Esophagus squamous epithelium (tissue), 5 donors: ENCODE data around the gene TMEM168. TPM values are rescaled to one million over a fixed set of nuclear protein-coding genes. Genes with fewer than 3 reads are reported as not detected.

ENCODE experiments used
- DNase-seq: peaks from one replicate; lab custom pipeline; 2025; lab: John Stamatoyannopoulos, UW
- H3K27ac ChIP-seq, 4 donors: fragments of 200-600 bp; sonication (generic); one replicate each; pipeline ENCODE4 v1.5.1; 2016 to 2019; ENCODE audit warnings: mild to moderate bottlenecking in 1 of 4
- H3K27me3 ChIP-seq, 4 donors: fragments of 200-600 bp; sonication (generic); 1 replicate in 3 of 4; 2 replicates in 1 of 4; pipeline versions ENCODE4 v1.5.1 to v1.6.0; 2017 to 2021; ENCODE audit warnings: antibody characterized with exemption in 1 of 4
- H3K36me3 ChIP-seq, 3 donors: fragments of 200-600 bp; sonication (generic); one replicate each; pipeline ENCODE4 v1.5.1; 2016 to 2019
- H3K4me1 ChIP-seq, 3 donors: fragments of 200-600 bp; sonication (generic); one replicate each; pipeline ENCODE4 v1.5.1; 2017 to 2019
- H3K4me3 ChIP-seq, 4 donors: fragments of 200-600 bp; sonication (generic); 1 replicate in 3 of 4; 2 replicates in 1 of 4; pipeline ENCODE4 v1.5.1; 2016 to 2019; ENCODE audit warnings: mild to moderate bottlenecking in 2 of 4, moderate library complexity in 1 of 4
- H3K9me3 ChIP-seq, 3 donors: fragments of 200-600 bp; sonication (generic); one replicate each; pipeline ENCODE4 v1.5.1; 2016 to 2019
- CTCF ChIP-seq, 6 experiments: fragments of 450-650 bp in 4 of 6; fragments of 200-600 bp in 2 of 6; sonication (generic) in 2 of 6; IDR thresholded peaks; one replicate each; pipeline ENCODE4 v1.5.1; 2016 to 2019; ENCODE audit warnings: antibody characterized with exemption in 6 of 6, mild to moderate bottlenecking in 4 of 6, moderate library complexity in 4 of 6
- POLR2A ChIP-seq, 4 donors: fragments of 450-650 bp; IDR thresholded peaks; one replicate each; pipeline ENCODE4 v1.6.1; 2017; ENCODE audit warnings: antibody characterized with exemption in 4 of 4, mild to moderate bottlenecking in 4 of 4, moderate library complexity in 3 of 4
- WGBS, 2 donors: methylation state at CpG; one replicate each; pipeline ENCODE4 v1.1.5; 2018; 5-methylcytosine and 5-hydroxymethylcytosine counted together
- intact Hi-C: fragments of 100-400 bp; cut with DNase I; formaldehyde crosslinking; loops from one replicate; pipeline ENCODE4 v1.15.0; 2022
- total RNA-seq, 4 donors: library from RNA; depleted of rRNA; stranded (reverse); fragments of >200 nt; gene quantifications; one replicate each; pipeline ENCODE4 v1.1.0, GENCODE V29; 2016
- donor health status: DM: yes; HTN: yes; CAD: no.

TMEM168 gene
- total RNA-seq, 4 donors from 2014 or later, result 16.5 to 32.6 (median 21.6) TPM

- TF ChIP-seq POLR2A (IDR thresholded peaks at IDR 0.05) (no peak), CTCF (IDR thresholded peaks at IDR 0.05) (no peak)
- peaks cover 0 to 30% (median 0%) of the 10 kb centered on the region in 3 donors for H3K36me3 ChIP-seq
- H3K9me3 ChIP-seq, result no peaks in the 10 kb centered on the region
- no peaks in the 10 kb centered on the region for H3K27me3 ChIP-seq
- no peak overlapping the region for H3K4me3 ChIP-seq
- intact Hi-C loops, result no loop called here
- DNase-seq, result no peak
- no peak overlapping the region for H3K27ac ChIP-seq
- no peaks in the 10 kb centered on the region for H3K4me1 ChIP-seq
These were observed 31.2 kb upstream of the TMEM168 start for GRCh38 chr7:112821345-112821744.

- no peak overlapping the region for H3K27ac ChIP-seq
- no peak for TF ChIP-seq POLR2A (IDR thresholded peaks at IDR 0.05)
- TF ChIP-seq CTCF (IDR thresholded peaks at IDR 0.05), result no peak
- DNase-seq, result no peak
- H3K27me3 ChIP-seq, result no peaks in the 10 kb centered on the region
- no peaks in the 10 kb centered on the region for H3K9me3 ChIP-seq
- H3K4me3 ChIP-seq, result no peak overlapping the region
- H3K36me3 ChIP-seq, result peaks cover 0 to 23% (median 0%) of the 10 kb centered on the region in 3 donors
- no peaks in the 10 kb centered on the region for H3K4me1 ChIP-seq
- WGBS, 2 donors, result 84 to 93% methylated on average over 3 of the region's 3 CpGs
- intact Hi-C loops, result no loop called here
These were observed 29.3 kb upstream of the TMEM168 start for GRCh38 chr7:112819536-112819935.

- H3K27me3 ChIP-seq, result no peaks in the 10 kb centered on the region
- no peaks in the 10 kb centered on the region for H3K9me3 ChIP-seq
- intact Hi-C loops, result no loop called here
- DNase-seq, result no peak
- TF ChIP-seq CTCF (IDR thresholded peaks at IDR 0.05), result no peak
- TF ChIP-seq POLR2A (IDR thresholded peaks at IDR 0.05), result no peak
- H3K4me3 ChIP-seq, result no peak overlapping the region
- H3K36me3 ChIP-seq, result no peaks in the 10 kb centered on the region
- H3K4me1 ChIP-seq, result no peaks in the 10 kb centered on the region
- H3K27ac ChIP-seq, result no peak overlapping the region
- 68 to 84% methylated on average over 4 of the region's 4 CpGs for WGBS, 2 donors
These were observed 16.0 kb upstream of the TMEM168 start for GRCh38 chr7:112806156-112806555.

GRCh38 chr7:112802406-112802805 is 12.2 kb upstream of the TMEM168 start:
- Histone ChIP-seq H3K36me3 (no peaks in the 10 kb centered on the region), H3K4me3 (no peak overlapping the region), H3K27me3 (no peaks in the 10 kb centered on the region), H3K4me1 (no peaks in the 10 kb centered on the region), H3K9me3 (no peaks in the 10 kb centered on the region), H3K27ac (no peak overlapping the region)
- TF ChIP-seq POLR2A (IDR thresholded peaks at IDR 0.05) (no peak), CTCF (IDR thresholded peaks at IDR 0.05) (no peak)
- no peak for DNase-seq
- intact Hi-C loops, result no loop called here
- WGBS, 2 donors, result 87 to 89% methylated on average over 1 to 3 of the region's 3 CpGs

- intact Hi-C loops, result no loop called here
- H3K27ac ChIP-seq, result no peak overlapping the region
- 69 to 89% methylated on average over 1 to 2 of the region's 2 CpGs for WGBS, 2 donors
- TF ChIP-seq POLR2A (IDR thresholded peaks at IDR 0.05) (no peak), CTCF (IDR thresholded peaks at IDR 0.05) (no peak)
- H3K27me3 ChIP-seq, result no peaks in the 10 kb centered on the region
- DNase-seq, result no peak
- no peak overlapping the region for H3K4me3 ChIP-seq
- no peaks in the 10 kb centered on the region for H3K36me3 ChIP-seq
- H3K4me1 ChIP-seq, result no peaks in the 10 kb centered on the region
- no peaks in the 10 kb centered on the region for H3K9me3 ChIP-seq
These were observed 10.3 kb upstream of the TMEM168 start for GRCh38 chr7:112800486-112800885.
